GM21825 (cell line): ENCODE data around the gene ACTN1.

Experiments
- ATAC-seq: cut with Tn5 transposase; IDR thresholded peaks from one replicate; pipeline ENCODE4 v1.9.1; 2021; ENCODE audit warnings: mild to moderate bottlenecking, moderate library complexity; ENCODE audit not compliant: unreplicated experiment

The ACTN1 gene

GRCh38 chr14:68891851-68892660, 87.0 kb downstream of the ACTN1 start:
- no peak for ATAC-seq

GRCh38 chr14:68890173-68890931, 88.8 kb downstream of the ACTN1 start:
- no peak for ATAC-seq

- ATAC-seq: no peak
These were observed 90.2 kb downstream of the ACTN1 start for GRCh38 chr14:68888883-68889282.

GRCh38 chr14:68888025-68888850, 90.9 kb downstream of the ACTN1 start:
- ATAC-seq: no peak

- no peak for ATAC-seq
These were observed 93.0 kb downstream of the ACTN1 start for GRCh38 chr14:68886109-68886434.

- ATAC-seq: no peak
These were observed 93.6 kb downstream of the ACTN1 start for GRCh38 chr14:68885226-68886108.

- ATAC-seq: no peak
These were observed 94.8 kb downstream of the ACTN1 start for GRCh38 chr14:68884031-68885030.

GRCh38 chr14:68882235-68882634, 96.9 kb downstream of the ACTN1 start:
- no peak for ATAC-seq

GRCh38 chr14:68881396-68881795, 97.7 kb downstream of the ACTN1 start:
- no peak for ATAC-seq

GRCh38 chr14:68880581-68881105, 98.5 kb downstream of the ACTN1 start:
- no peak for ATAC-seq

- ATAC-seq: no peak
These were observed 99.1 kb downstream of the ACTN1 start for GRCh38 chr14:68879841-68880575.

GRCh38 chr14:68879321-68879781, 99.8 kb downstream of the ACTN1 start:
- ATAC-seq: no peak

- ATAC-seq: no peak
These were observed 100.2 kb downstream of the ACTN1 start for GRCh38 chr14:68878908-68879307.

GRCh38 chr14:68877993-68878575, 101.0 kb downstream of the ACTN1 start:
- ATAC-seq: no peak

GRCh38 chr14:68876976-68877375, 102.1 kb downstream of the ACTN1 start:
- ATAC-seq: no peak

- no peak for ATAC-seq
These were observed 104.4 kb downstream of the ACTN1 start for GRCh38 chr14:68874746-68875155.

- ATAC-seq: no peak
These were observed 105.7 kb downstream of the ACTN1 start for GRCh38 chr14:68873376-68873775.

GRCh38 chr14:68871392-68871791, 107.7 kb downstream of the ACTN1 start:
- ATAC-seq: no peak
